Measurements from ENCODE around the gene GATA5. TPM values are rescaled to one million over a fixed set of nuclear protein-coding genes. Genes with fewer than 3 reads are reported as not detected.

Gene GATA5
- total and polyA plus RNA-seq, 2 donors (not counting 3 experiments of a cell fraction or from before 2014, with no cell fraction given) = not detected

GRCh38 chr20:62516338-62516737, 40.5 kb upstream of the GATA5 start:
- H3K27ac ChIP-seq (ENCODE audit: insufficient read depth, low read depth, low read length) = no peak overlapping the region
- H3K9me1 ChIP-seq (replicated peaks; ENCODE audit: control insufficient read depth, extremely low read depth, insufficient read depth, low read length) = no peaks in the 10 kb centered on the region
- no peak overlapping the region for H3K4me2 ChIP-seq (ENCODE audit: insufficient read depth, low read length)
- no TSS peak for BruUV-seq (replicated peaks)
- no peak overlapping the region for H3K9ac ChIP-seq (replicated peaks; ENCODE audit: extremely low read depth, insufficient read depth, low read length)
- TF ChIP-seq POLR2A (IDR thresholded peaks at IDR 0.05; ENCODE audit: low read depth, low read length) (no peak), CTCF (IDR thresholded peaks at IDR 0.05; ENCODE audit: extremely low read depth in 1 of 2, insufficient read depth in 1 of 2, low read depth in 1 of 2, low read length in 2 of 2) (peak in 1 of 2 donors; percentile 17), EZH2 (IDR thresholded peaks at IDR 0.05; ENCODE audit: borderline replicate concordance, low read depth, low read length, severe bottlenecking) (no peak)
- H3K9me3 ChIP-seq (replicated peaks; ENCODE audit: control insufficient read depth, insufficient read depth, low read length) = no peaks in the 10 kb centered on the region
- no peak overlapping the region for H2AFZ ChIP-seq (ENCODE audit: low read depth, low read length)
- dilution Hi-C loops (cut with MboI; ENCODE audit: extremely low pct_ligation_motif_present, low sequenced_read_pairs) (no loop called here), intact Hi-C loops (cut with micrococcal nuclease) (no loop called here)
- FAIRE-seq (no peak), DNase-seq (ENCODE audit: low read depth, low spot score) (no peak)
- H3K4me3 ChIP-seq (replicated peaks in 1 of 3; ENCODE audit: insufficient read depth in 1 of 3, low read depth in 1 of 3, low read length in 3 of 3) = no peak overlapping the region
- POLR2A ChIA-PET = no interaction called here
- CTCF ChIA-PET = interaction anchor here (1.2 kb wide), 2 partner anchors 17 to 101 kb away, joined by 4 to 7 read pairs; no protein-coding TSS in a partner anchor
- H4K20me1 ChIP-seq (replicated peaks; ENCODE audit: control insufficient read depth, extremely low read depth, insufficient read depth, low read length) = no peaks in the 10 kb centered on the region
- H3K79me2 ChIP-seq (ENCODE audit: control insufficient read depth, insufficient read depth, low read length) = no peaks in the 10 kb centered on the region
- no peaks in the 10 kb centered on the region for H3K4me1 ChIP-seq (ENCODE audit: control insufficient read depth, extremely low read depth, insufficient read depth, low read length)
- peaks cover 0 to 2% of the 10 kb centered on the region in 2 experiments for H3K27me3 ChIP-seq (ENCODE audit: control insufficient read depth in 2 of 2, insufficient read depth in 2 of 2, low read length in 2 of 2)
- H3K36me3 ChIP-seq (ENCODE audit: control insufficient read depth in 2 of 2, extremely low read depth in 1 of 2, insufficient read depth in 2 of 2, low read length in 2 of 2) = no peaks in the 10 kb centered on the region

GRCh38 chr20:62515826-62516225, 40.0 kb upstream of the GATA5 start:
- Histone ChIP-seq H3K4me3 (replicated peaks in 1 of 3; ENCODE audit: insufficient read depth in 1 of 3, low read depth in 1 of 3, low read length in 3 of 3) (no peak overlapping the region), H3K27me3 (ENCODE audit: control insufficient read depth in 2 of 2, insufficient read depth in 2 of 2, low read length in 2 of 2) (peaks cover 0 to 2% of the 10 kb centered on the region in 2 experiments), H3K27ac (ENCODE audit: insufficient read depth, low read depth, low read length) (no peak overlapping the region), H3K36me3 (ENCODE audit: control insufficient read depth in 2 of 2, extremely low read depth in 1 of 2, insufficient read depth in 2 of 2, low read length in 2 of 2) (no peaks in the 10 kb centered on the region), H3K9me3 (replicated peaks; ENCODE audit: control insufficient read depth, insufficient read depth, low read length) (no peaks in the 10 kb centered on the region), H3K9me1 (replicated peaks; ENCODE audit: control insufficient read depth, extremely low read depth, insufficient read depth, low read length) (no peaks in the 10 kb centered on the region), H2AFZ (ENCODE audit: low read depth, low read length) (no peak overlapping the region), H3K4me1 (ENCODE audit: control insufficient read depth, extremely low read depth, insufficient read depth, low read length) (no peaks in the 10 kb centered on the region), H3K9ac (replicated peaks; ENCODE audit: extremely low read depth, insufficient read depth, low read length) (no peak overlapping the region), H4K20me1 (replicated peaks; ENCODE audit: control insufficient read depth, extremely low read depth, insufficient read depth, low read length) (no peaks in the 10 kb centered on the region), H3K4me2 (ENCODE audit: insufficient read depth, low read length) (no peak overlapping the region), H3K79me2 (ENCODE audit: control insufficient read depth, insufficient read depth, low read length) (no peaks in the 10 kb centered on the region)
- POLR2A ChIA-PET = no interaction called here
- DNase-seq (ENCODE audit: low read depth, low spot score) (no peak), FAIRE-seq (no peak)
- CTCF ChIA-PET = interaction anchor here (1.2 kb wide), 2 partner anchors 16 to 101 kb away, joined by 6 to 7 read pairs; no protein-coding TSS in a partner anchor
- no TSS peak for BruUV-seq (replicated peaks)
- dilution Hi-C loops (cut with MboI; ENCODE audit: extremely low pct_ligation_motif_present, low sequenced_read_pairs) = no loop called here
- intact Hi-C loops (cut with micrococcal nuclease) = no loop called here
- no peak for TF ChIP-seq MAX (IDR thresholded peaks at IDR 0.05; ENCODE audit: insufficient read depth, insufficient read length)
- no peak for TF ChIP-seq POLR2A (IDR thresholded peaks at IDR 0.05; ENCODE audit: low read depth, low read length)
- no peak for TF ChIP-seq FOS (IDR thresholded peaks at IDR 0.05; ENCODE audit: borderline replicate concordance, insufficient read depth, low read length)
- no peak for TF ChIP-seq MYC (IDR thresholded peaks at IDR 0.05; ENCODE audit: low read depth, low read length)
- TF ChIP-seq JUN (IDR thresholded peaks at IDR 0.05; ENCODE audit: borderline replicate concordance, insufficient read depth, insufficient read length, low read depth) = no peak
- TF ChIP-seq GATA2 (IDR thresholded peaks at IDR 0.05; ENCODE audit: insufficient read depth, insufficient read length, low read depth, low read length) = no peak
- no peak for TF ChIP-seq POLR2AphosphoS5 (IDR thresholded peaks at IDR 0.05; ENCODE audit: insufficient read depth, low read depth, low read length)
- no peak for TF ChIP-seq CTCF (IDR thresholded peaks at IDR 0.05; ENCODE audit: extremely low read depth in 1 of 2, insufficient read depth in 1 of 2, low read depth in 1 of 2, low read length in 2 of 2)
- TF ChIP-seq EZH2 (IDR thresholded peaks at IDR 0.05; ENCODE audit: borderline replicate concordance, low read depth, low read length, severe bottlenecking) = no peak

Measured in endothelial cell of umbilical vein (primary cell).